GM10847 (cell line): Measurements from ENCODE around the gene GTF3C4.

Experiments used
- POLR2A ChIP-seq: IDR thresholded peaks from 2 replicates; pipeline ENCODE4 v1.6.1; 2011; ENCODE audit not compliant: insufficient read length; ENCODE audit errors: extremely low read depth

Gene GTF3C4

GRCh38 chr9:132639322-132639721 is 30.9 kb upstream of the GTF3C4 start:
- no peak for TF ChIP-seq POLR2A

- TF ChIP-seq POLR2A: no peak
Measured at GRCh38 chr9:132641216-132641615, 29.0 kb upstream of the GTF3C4 start.

GRCh38 chr9:132644251-132644650 is 26.0 kb upstream of the GTF3C4 start:
- no peak for TF ChIP-seq POLR2A

- TF ChIP-seq POLR2A: no peak
Measured at GRCh38 chr9:132645306-132645705, 25.0 kb upstream of the GTF3C4 start.

GRCh38 chr9:132645711-132646110 is 24.6 kb upstream of the GTF3C4 start:
- TF ChIP-seq POLR2A: no peak

- TF ChIP-seq POLR2A: no peak
Measured at GRCh38 chr9:132646726-132647125, 23.5 kb upstream of the GTF3C4 start.

- TF ChIP-seq POLR2A: no peak
Measured at GRCh38 chr9:132647355-132647754, 22.9 kb upstream of the GTF3C4 start.

GRCh38 chr9:132647806-132648205 is 22.5 kb upstream of the GTF3C4 start:
- TF ChIP-seq POLR2A: no peak

- TF ChIP-seq POLR2A: no peak
Measured at GRCh38 chr9:132648283-132648682, 22.0 kb upstream of the GTF3C4 start.

- TF ChIP-seq POLR2A: no peak
Measured at GRCh38 chr9:132648685-132649084, 21.6 kb upstream of the GTF3C4 start.

- no peak for TF ChIP-seq POLR2A
Measured at GRCh38 chr9:132651259-132651658, 19.0 kb upstream of the GTF3C4 start.

GRCh38 chr9:132656299-132656698 is 14.0 kb upstream of the GTF3C4 start:
- no peak for TF ChIP-seq POLR2A

GRCh38 chr9:132662152-132662945 is 7.9 kb upstream of the GTF3C4 start:
- no peak for TF ChIP-seq POLR2A

- TF ChIP-seq POLR2A: no peak
Measured at GRCh38 chr9:132663117-132663516, 7.1 kb upstream of the GTF3C4 start.

GRCh38 chr9:132663851-132664250 is 6.4 kb upstream of the GTF3C4 start:
- no peak for TF ChIP-seq POLR2A

GRCh38 chr9:132669319-132669697 is 956 bp upstream of the GTF3C4 start:
- TF ChIP-seq POLR2A: no peak
